Uterus (tissue), 2 donors: ENCODE measurements around the gene TNPO1.

Experiments
- CTCF ChIP-seq, 4 experiments: fragments of 200-600 bp in 2 of 4; fragments of 450-650 bp in 2 of 4; sonication (generic) in 2 of 4; IDR thresholded peaks; one replicate each; pipeline ENCODE4 v1.5.1; 2016 to 2019; ENCODE audit warnings: antibody characterized with exemption in 4 of 4, mild to moderate bottlenecking in 2 of 4, moderate library complexity in 1 of 4
- POLR2A ChIP-seq, 2 donors: fragments of 450-650 bp; IDR thresholded peaks; one replicate each; pipeline ENCODE4 v1.6.1; 2016; ENCODE audit warnings: antibody characterized with exemption in 2 of 2, mild to moderate bottlenecking in 1 of 2, moderate library complexity in 1 of 2

- TF ChIP-seq POLR2A (IDR thresholded peaks at IDR 0.05) (peak in 1 of 2 donors; percentile 13), CTCF (IDR thresholded peaks at IDR 0.05) (peak in 1 of 4 experiments; percentile 4)
Measured at GRCh38 chr5:72848474-72849428, 32.3 kb downstream of the TNPO1 start.
